Measurements from ENCODE around the gene RLF. TPM values are rescaled to one million over a fixed set of nuclear protein-coding genes. Genes with fewer than 3 reads are reported as not detected.
"Not testable (repeated sequence)": the region's sequence is repeated elsewhere in the genome, so short reads cannot be mapped to it uniquely, and the experiment has no call there.

Gene RLF
- total RNA-seq, 1 donor from 2014 or later = 15.4 TPM

DNA sequence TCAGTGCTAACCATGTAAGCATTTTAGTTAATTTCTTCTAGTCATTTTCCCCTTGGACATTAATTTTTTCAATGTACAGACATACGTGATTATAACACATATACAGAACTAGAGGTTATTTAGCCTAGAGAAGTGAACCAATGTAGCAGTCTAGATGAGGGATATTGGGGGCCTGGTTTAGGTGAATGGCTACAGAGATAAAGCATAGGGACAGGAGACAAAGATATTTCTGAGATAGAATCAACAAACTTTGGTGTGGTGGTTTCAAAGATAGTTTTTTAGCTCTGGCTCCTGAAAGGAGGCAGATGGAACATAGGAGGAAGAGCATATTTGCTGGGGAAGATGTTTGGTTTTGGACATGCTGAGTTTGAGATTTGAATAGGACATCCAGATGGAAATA lies 23.0 kb downstream of the RLF start:
- H3K9me3 Mint-ChIP-seq (ENCODE audit: unreplicated experiment) = no peaks in the 10 kb centered on the region
- no peaks in the 10 kb centered on the region for H3K36me3 Mint-ChIP-seq (ENCODE audit: low read depth, unreplicated experiment)
- DNase-seq (ENCODE audit: low read depth) (no peak), FAIRE-seq (no peak)
- Histone ChIP-seq H3K4me3 (ENCODE audit: insufficient read depth, low read depth, low read length) (no peak overlapping the region), H3K79me2 (ENCODE audit: insufficient read depth, low read length) (peaks cover 94% of the 10 kb centered on the region), H2AFZ (ENCODE audit: low read depth, low read length) (no peak overlapping the region), H3K4me2 (ENCODE audit: low read length) (no peak overlapping the region), H3K36me3 (ENCODE audit: insufficient read depth, low read length) (no peaks in the 10 kb centered on the region), H4K20me1 (ENCODE audit: insufficient read depth, low read length) (peaks cover 75% of the 10 kb centered on the region), H3K4me1 (ENCODE audit: insufficient read depth, low read length) (peaks cover 21% of the 10 kb centered on the region), H3K9ac (ENCODE audit: low read length) (no peak overlapping the region), H3K9me3 (ENCODE audit: insufficient read depth, low read depth, low read length) (no peaks in the 10 kb centered on the region), H3K27me3 (ENCODE audit: insufficient read depth, low read length) (no peaks in the 10 kb centered on the region), H3K27ac (ENCODE audit: low read depth, low read length) (no peak overlapping the region)
- H3K4me3 Mint-ChIP-seq (ENCODE audit: unreplicated experiment) = no peak overlapping the region
- TF ChIP-seq EZH2 (IDR thresholded peaks at IDR 0.05; ENCODE audit: insufficient read depth, low read length) = no peak
- TF ChIP-seq, protein P1, sequence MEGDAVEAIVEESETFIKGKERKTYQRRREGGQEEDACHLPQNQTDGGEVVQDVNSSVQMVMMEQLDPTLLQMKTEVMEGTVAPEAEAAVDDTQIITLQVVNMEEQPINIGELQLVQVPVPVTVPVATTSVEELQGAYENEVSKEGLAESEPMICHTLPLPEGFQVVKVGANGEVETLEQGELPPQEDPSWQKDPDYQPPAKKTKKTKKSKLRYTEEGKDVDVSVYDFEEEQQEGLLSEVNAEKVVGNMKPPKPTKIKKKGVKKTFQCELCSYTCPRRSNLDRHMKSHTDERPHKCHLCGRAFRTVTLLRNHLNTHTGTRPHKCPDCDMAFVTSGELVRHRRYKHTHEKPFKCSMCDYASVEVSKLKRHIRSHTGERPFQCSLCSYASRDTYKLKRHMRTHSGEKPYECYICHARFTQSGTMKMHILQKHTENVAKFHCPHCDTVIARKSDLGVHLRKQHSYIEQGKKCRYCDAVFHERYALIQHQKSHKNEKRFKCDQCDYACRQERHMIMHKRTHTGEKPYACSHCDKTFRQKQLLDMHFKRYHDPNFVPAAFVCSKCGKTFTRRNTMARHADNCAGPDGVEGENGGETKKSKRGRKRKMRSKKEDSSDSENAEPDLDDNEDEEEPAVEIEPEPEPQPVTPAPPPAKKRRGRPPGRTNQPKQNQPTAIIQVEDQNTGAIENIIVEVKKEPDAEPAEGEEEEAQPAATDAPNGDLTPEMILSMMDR (IDR thresholded peaks at IDR 0.05; ENCODE audit: insufficient read depth, low read depth, low read length) = no peak
- no peak overlapping the region for H3K27ac Mint-ChIP-seq (ENCODE audit: unreplicated experiment)
- H3K4me1 Mint-ChIP-seq (ENCODE audit: low read depth, unreplicated experiment) = peaks cover 32% of the 10 kb centered on the region
- no peaks in the 10 kb centered on the region for H3K27me3 Mint-ChIP-seq (ENCODE audit: low read depth, unreplicated experiment)

DNA sequence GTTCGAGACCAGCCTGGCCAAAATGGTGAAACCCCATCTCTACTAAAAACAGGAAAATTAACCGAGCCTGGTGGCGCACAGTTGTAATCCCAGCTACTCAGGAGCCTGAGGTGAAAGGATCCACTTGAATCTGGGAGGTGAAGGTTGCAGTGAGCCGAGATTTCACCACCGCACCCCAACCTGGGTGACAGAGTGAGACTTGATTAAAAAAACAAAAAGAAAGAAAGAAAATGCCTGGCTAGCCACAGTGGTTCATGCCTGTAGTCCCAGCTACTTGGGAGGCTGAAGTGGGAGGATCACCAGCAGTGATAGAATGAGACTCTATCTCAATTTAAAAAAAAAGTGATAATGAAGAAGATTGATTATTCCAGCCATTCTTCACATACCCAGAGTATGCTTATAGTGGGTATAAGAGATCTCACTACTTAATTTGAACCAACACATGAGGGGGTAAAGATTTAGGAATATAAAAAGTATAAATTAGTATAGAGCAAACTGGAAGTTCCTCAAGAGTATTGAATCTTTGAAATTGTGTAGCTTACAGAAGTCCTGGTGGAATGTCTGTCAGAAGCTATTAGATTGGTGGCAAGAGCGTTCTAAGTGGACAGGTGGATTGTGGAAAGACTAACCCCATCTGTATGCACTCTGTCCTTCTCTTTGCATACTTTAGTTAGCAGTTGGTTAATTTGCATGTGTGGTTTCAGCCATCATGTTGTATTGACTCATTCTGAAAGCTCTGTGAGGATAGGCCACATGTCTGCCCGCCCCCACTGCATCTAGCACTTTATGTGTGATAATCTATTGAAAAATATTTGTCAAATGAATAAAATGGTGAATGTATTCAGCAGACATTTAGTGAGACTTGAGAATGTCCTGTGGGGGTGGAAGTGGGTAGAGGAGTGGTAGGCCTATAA lies 25.0 kb downstream of the RLF start:
- no peak overlapping the region for H3K4me3 Mint-ChIP-seq (ENCODE audit: unreplicated experiment)
- Histone ChIP-seq H3K4me3 (ENCODE audit: insufficient read depth, low read depth, low read length) (no peak overlapping the region), H3K27me3 (ENCODE audit: insufficient read depth, low read length) (no peaks in the 10 kb centered on the region), H3K27ac (ENCODE audit: low read depth, low read length) (peak overlapping the region; percentile 52), H2AFZ (ENCODE audit: low read depth, low read length) (no peak overlapping the region), H3K79me2 (ENCODE audit: insufficient read depth, low read length) (peaks cover 91% of the 10 kb centered on the region), H3K4me2 (ENCODE audit: low read length) (peak overlapping the region; percentile 3), H3K36me3 (ENCODE audit: insufficient read depth, low read length) (no peaks in the 10 kb centered on the region), H3K9ac (ENCODE audit: low read length) (no peak overlapping the region), H3K9me3 (ENCODE audit: insufficient read depth, low read depth, low read length) (no peaks in the 10 kb centered on the region), H4K20me1 (ENCODE audit: insufficient read depth, low read length) (peaks cover 59% of the 10 kb centered on the region), H3K4me1 (ENCODE audit: insufficient read depth, low read length) (peaks cover 21% of the 10 kb centered on the region)
- H3K27ac Mint-ChIP-seq (ENCODE audit: unreplicated experiment) = peak overlapping the region; percentile 7
- no peaks in the 10 kb centered on the region for H3K36me3 Mint-ChIP-seq (ENCODE audit: low read depth, unreplicated experiment)
- H3K4me1 Mint-ChIP-seq (ENCODE audit: low read depth, unreplicated experiment) = peaks cover 28% of the 10 kb centered on the region
- FAIRE-seq = peak; percentile 81
- TF ChIP-seq EZH2 (IDR thresholded peaks at IDR 0.05; ENCODE audit: insufficient read depth, low read length) = no peak
- TF ChIP-seq, protein P1 (IDR thresholded peaks at IDR 0.05; ENCODE audit: insufficient read depth, low read depth, low read length) = no peak
- H3K27me3 Mint-ChIP-seq (ENCODE audit: low read depth, unreplicated experiment) = no peaks in the 10 kb centered on the region
- no peaks in the 10 kb centered on the region for H3K9me3 Mint-ChIP-seq (ENCODE audit: unreplicated experiment)
- DNase-seq (ENCODE audit: low read depth) = peak; percentile 93

DNA sequence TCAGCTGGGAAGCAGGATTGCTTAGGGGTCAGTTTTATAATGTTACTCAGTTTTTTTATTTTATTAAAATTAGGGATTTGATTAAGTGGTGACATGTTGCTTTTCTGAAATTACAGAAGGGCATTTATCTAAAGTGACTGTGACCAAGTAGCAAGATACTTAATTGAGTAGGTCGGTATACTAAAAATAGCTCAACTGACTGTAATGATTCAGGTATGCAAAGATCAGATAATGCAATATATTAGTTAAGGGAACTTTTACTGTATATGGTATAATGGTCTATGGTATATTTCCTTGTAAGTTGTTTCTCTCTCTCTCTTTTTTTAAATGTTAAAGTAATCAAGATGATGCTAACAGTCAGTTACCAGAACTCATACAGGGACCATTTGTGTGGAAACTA lies 26.2 kb downstream of the RLF start:
- Mint-ChIP-seq H3K27me3 (ENCODE audit: low read depth, unreplicated experiment) (no peaks in the 10 kb centered on the region), H3K4me1 (ENCODE audit: low read depth, unreplicated experiment) (peaks cover 28% of the 10 kb centered on the region), H3K9me3 (ENCODE audit: unreplicated experiment) (no peaks in the 10 kb centered on the region), H3K27ac (ENCODE audit: unreplicated experiment) (peak overlapping the region; percentile 90), H3K36me3 (ENCODE audit: low read depth, unreplicated experiment) (no peaks in the 10 kb centered on the region), H3K4me3 (ENCODE audit: unreplicated experiment) (peak overlapping the region; percentile 51)
- H3K27ac ChIP-seq (ENCODE audit: low read depth, low read length) = peak overlapping the region; percentile 52
- peaks cover 3% of the 10 kb centered on the region for H3K36me3 ChIP-seq (ENCODE audit: insufficient read depth, low read length)
- TF ChIP-seq, protein P1 (IDR thresholded peaks at IDR 0.05; ENCODE audit: insufficient read depth, low read depth, low read length) = no peak
- no peak for TF ChIP-seq EZH2 (IDR thresholded peaks at IDR 0.05; ENCODE audit: insufficient read depth, low read length)
- FAIRE-seq (no peak), DNase-seq (ENCODE audit: low read depth) (peak; percentile 45)
- H3K9ac ChIP-seq (ENCODE audit: low read length) = no peak overlapping the region
- H4K20me1 ChIP-seq (ENCODE audit: insufficient read depth, low read length) = peaks cover 51% of the 10 kb centered on the region
- H3K9me3 ChIP-seq (ENCODE audit: insufficient read depth, low read depth, low read length) = no peaks in the 10 kb centered on the region
- peak overlapping the region; percentile 8 for H3K4me2 ChIP-seq (ENCODE audit: low read length)
- peaks cover 21% of the 10 kb centered on the region for H3K4me1 ChIP-seq (ENCODE audit: insufficient read depth, low read length)
- peaks cover 83% of the 10 kb centered on the region for H3K79me2 ChIP-seq (ENCODE audit: insufficient read depth, low read length)
- H2AFZ ChIP-seq (ENCODE audit: low read depth, low read length) = no peak overlapping the region
- H3K4me3 ChIP-seq (ENCODE audit: insufficient read depth, low read depth, low read length) = no peak overlapping the region
- H3K27me3 ChIP-seq (ENCODE audit: insufficient read depth, low read length) = no peaks in the 10 kb centered on the region

DNA sequence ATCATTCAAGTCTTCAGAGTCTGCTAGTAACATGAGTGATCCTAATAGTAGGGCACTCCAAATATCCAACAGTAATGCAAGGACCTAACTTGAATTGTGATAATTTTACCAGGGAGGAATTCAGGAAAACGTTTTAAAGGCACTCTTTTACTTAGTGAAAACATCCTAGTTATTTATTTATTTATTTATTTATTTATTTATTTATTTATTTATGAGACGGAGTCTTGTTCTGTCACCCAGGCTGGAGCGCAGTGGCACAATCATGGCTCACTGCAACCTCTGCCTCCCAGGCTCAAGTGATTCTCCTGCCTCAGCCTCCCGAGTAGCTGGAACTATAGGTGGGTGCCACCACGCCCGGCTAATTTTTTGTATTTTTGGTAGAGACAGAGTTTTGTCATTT lies 33.5 kb downstream of the RLF start:
- not testable (repeated sequence) for H3K9me3 Mint-ChIP-seq (ENCODE audit: unreplicated experiment); H3K4me1 Mint-ChIP-seq (ENCODE audit: low read depth, unreplicated experiment)

More for the DNA sequence above, 33.5 kb downstream of the RLF start:
- not testable (repeated sequence) for H3K4me2 ChIP-seq (ENCODE audit: low read length); H2AFZ ChIP-seq (ENCODE audit: low read depth, low read length); H3K4me3 Mint-ChIP-seq (ENCODE audit: unreplicated experiment); H3K27me3 ChIP-seq (ENCODE audit: insufficient read depth, low read length); H3K27ac Mint-ChIP-seq (ENCODE audit: unreplicated experiment); H3K9ac ChIP-seq (ENCODE audit: low read length); FAIRE-seq; H3K4me3 ChIP-seq (ENCODE audit: insufficient read depth, low read depth, low read length); H3K36me3 Mint-ChIP-seq (ENCODE audit: low read depth, unreplicated experiment); H3K4me1 ChIP-seq (ENCODE audit: insufficient read depth, low read length); H3K27me3 Mint-ChIP-seq (ENCODE audit: low read depth, unreplicated experiment); H3K9me3 ChIP-seq (ENCODE audit: insufficient read depth, low read depth, low read length); H4K20me1 ChIP-seq (ENCODE audit: insufficient read depth, low read length); DNase-seq (ENCODE audit: low read depth); H3K27ac ChIP-seq (ENCODE audit: low read depth, low read length)
- H3K79me2 ChIP-seq (ENCODE audit: insufficient read depth, low read length) = peaks cover 17% of the 10 kb centered on the region
- H3K36me3 ChIP-seq (ENCODE audit: insufficient read depth, low read length) = peaks cover 13% of the 10 kb centered on the region
